ENCODE measurements around the gene TRAF5.

DNA sequence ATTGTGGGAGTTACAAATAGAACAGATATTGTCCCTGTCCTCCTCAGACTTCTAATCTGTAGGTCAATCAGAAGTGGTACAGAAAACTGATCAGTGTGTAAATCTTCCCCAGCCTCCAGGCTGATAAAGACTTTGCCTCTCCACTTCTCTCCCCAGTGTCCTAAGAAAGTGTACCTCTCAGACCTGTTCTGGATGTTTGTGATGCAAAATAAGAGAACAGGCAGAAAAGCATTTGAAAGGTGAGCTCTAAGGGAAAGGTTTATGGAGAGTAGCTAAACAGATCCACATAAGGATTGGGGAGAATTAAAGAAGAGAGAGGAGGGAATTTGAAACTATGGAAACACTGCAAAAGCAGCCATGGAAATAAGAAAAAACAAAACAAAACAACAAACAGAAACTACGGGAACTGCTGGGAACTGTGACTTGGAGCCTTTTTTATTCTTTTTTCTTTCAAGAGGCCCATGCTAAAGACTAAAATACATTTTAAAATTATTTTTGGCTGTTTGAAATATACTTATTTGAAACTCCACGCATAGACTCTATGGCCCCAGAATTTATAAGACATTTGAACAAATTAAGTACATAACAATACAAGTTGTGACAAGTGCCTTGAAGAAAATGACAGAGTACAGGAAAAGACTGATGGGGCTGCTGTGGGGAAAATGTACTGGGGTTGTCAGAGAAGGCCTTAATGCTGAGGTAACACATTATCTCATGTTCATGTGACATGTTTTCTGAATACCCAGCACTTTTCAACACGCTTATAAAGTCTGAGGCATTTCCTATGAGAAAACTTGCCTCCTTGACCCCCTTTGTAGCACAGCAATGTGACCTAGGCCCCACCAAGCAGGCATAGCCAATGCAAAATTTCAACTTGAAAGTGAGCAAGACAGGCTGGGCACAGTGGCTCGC is 51.2 kb downstream of the TRAF5 start:
- TF ChIP-seq POLR2A (IDR thresholded peaks at IDR 0.05) = no peak
- TF ChIP-seq, protein P1, sequence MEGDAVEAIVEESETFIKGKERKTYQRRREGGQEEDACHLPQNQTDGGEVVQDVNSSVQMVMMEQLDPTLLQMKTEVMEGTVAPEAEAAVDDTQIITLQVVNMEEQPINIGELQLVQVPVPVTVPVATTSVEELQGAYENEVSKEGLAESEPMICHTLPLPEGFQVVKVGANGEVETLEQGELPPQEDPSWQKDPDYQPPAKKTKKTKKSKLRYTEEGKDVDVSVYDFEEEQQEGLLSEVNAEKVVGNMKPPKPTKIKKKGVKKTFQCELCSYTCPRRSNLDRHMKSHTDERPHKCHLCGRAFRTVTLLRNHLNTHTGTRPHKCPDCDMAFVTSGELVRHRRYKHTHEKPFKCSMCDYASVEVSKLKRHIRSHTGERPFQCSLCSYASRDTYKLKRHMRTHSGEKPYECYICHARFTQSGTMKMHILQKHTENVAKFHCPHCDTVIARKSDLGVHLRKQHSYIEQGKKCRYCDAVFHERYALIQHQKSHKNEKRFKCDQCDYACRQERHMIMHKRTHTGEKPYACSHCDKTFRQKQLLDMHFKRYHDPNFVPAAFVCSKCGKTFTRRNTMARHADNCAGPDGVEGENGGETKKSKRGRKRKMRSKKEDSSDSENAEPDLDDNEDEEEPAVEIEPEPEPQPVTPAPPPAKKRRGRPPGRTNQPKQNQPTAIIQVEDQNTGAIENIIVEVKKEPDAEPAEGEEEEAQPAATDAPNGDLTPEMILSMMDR (IDR thresholded peaks at IDR 0.05) = no peak
